Stimulated activated CD8-positive, alpha-beta memory T cell treated with anti-CD3 and anti-CD28 coated beads, Interleukin-15, amount 100 ng/mL, for 24 hours (primary cell): ENCODE results near the gene ST3GAL5.
"Not testable (repeated sequence)": the region's sequence is repeated elsewhere in the genome, so short reads cannot be mapped to it uniquely, and the experiment has no call there.

ENCODE experiments used
- DNase-seq: peaks from one replicate; pipeline ENCODE4 v3.0.0-alpha.2; 2020; ENCODE audit warnings: low read depth

Gene ST3GAL5

GRCh38 chr2:85893428-85894258, 4.9 kb upstream of the ST3GAL5 start:
- DNase-seq, result no peak

- DNase-seq, result no peak
Observed at GRCh38 chr2:85892216-85892944, 3.6 kb upstream of the ST3GAL5 start.

- no peak for DNase-seq
Observed at GRCh38 chr2:85890522-85891176, 1.9 kb upstream of the ST3GAL5 start.

GRCh38 chr2:85889627-85890281, 964 bp upstream of the ST3GAL5 start:
- DNase-seq, result no peak

- peak; percentile 16 for DNase-seq
Observed at GRCh38 chr2:85888020-85888683, 638 bp downstream of the ST3GAL5 start.

- DNase-seq, result peak; percentile 10
Observed at GRCh38 chr2:85887566-85888019, 1.2 kb downstream of the ST3GAL5 start.

GRCh38 chr2:85886590-85886989, 2.2 kb downstream of the ST3GAL5 start:
- peak; percentile 6 for DNase-seq

- DNase-seq, result no peak
Observed at GRCh38 chr2:85886141-85886540, 2.6 kb downstream of the ST3GAL5 start.

- not testable (repeated sequence) for DNase-seq
Observed at GRCh38 chr2:85881781-85882180, 7.0 kb downstream of the ST3GAL5 start.

GRCh38 chr2:85880716-85881328, 8.0 kb downstream of the ST3GAL5 start:
- DNase-seq, result not testable (repeated sequence)

- no peak for DNase-seq
Observed at GRCh38 chr2:85878719-85879370, 9.9 kb downstream of the ST3GAL5 start.

GRCh38 chr2:85875350-85876050, 13.3 kb downstream of the ST3GAL5 start:
- no peak for DNase-seq

GRCh38 chr2:85873679-85874078, 15.1 kb downstream of the ST3GAL5 start:
- no peak for DNase-seq

GRCh38 chr2:85872536-85873161, 16.1 kb downstream of the ST3GAL5 start:
- no peak for DNase-seq

- no peak for DNase-seq
Observed at GRCh38 chr2:85871494-85872164, 17.2 kb downstream of the ST3GAL5 start.

GRCh38 chr2:85868822-85869221, 20.0 kb downstream of the ST3GAL5 start:
- no peak for DNase-seq

GRCh38 chr2:85867556-85868292, 21.1 kb downstream of the ST3GAL5 start:
- DNase-seq, result no peak

- DNase-seq, result no peak
Observed at GRCh38 chr2:85867121-85867520, 21.7 kb downstream of the ST3GAL5 start.
